AG10803 (cell line): ENCODE results near the gene ZNF764.

Experiments
- DNase-seq: peaks from one replicate; pipeline ENCODE4 v3.0.0; 2010; ENCODE audit warnings: low read depth
- H3K4me3 ChIP-seq: 2 replicates; pipeline ENCODE4 v1.5.1; 2011; ENCODE audit warnings: mild to moderate bottlenecking, low read length, control low read depth
- CTCF ChIP-seq: conservative IDR thresholded peaks from 2 replicates; pipeline ENCODE4 v1.5.1; 2011; ENCODE audit warnings: mild to moderate bottlenecking, low read length, control low read depth, inconsistent platforms

Gene ZNF764

DNA sequence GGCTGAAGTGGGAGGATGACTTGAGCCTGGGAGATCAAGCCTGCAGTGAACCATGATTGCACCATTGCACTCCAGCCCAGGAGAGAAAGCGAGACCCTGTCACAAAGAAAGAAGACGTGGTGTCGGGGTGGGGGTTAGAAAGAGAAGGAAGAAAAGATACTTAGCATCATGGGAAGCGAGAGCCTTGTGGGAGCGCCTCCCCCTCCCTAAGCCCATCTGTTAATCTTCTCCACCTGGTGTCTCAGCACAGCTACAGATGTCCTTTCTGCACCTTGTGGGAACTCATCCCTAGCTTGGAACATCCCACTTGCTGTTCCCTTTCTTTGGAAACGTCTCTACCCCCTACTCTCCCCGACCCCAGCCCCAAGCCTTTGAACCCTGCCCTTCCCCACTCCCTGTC is 7.4 kb upstream of the ZNF764 start:
- no peak for DNase-seq
- no peak overlapping the region for H3K4me3 ChIP-seq
- no peak for TF ChIP-seq CTCF

GRCh38 chr16:30562021-30562420 is 3.8 kb upstream of the ZNF764 start:
- no peak for DNase-seq
- no peak overlapping the region for H3K4me3 ChIP-seq

DNA sequence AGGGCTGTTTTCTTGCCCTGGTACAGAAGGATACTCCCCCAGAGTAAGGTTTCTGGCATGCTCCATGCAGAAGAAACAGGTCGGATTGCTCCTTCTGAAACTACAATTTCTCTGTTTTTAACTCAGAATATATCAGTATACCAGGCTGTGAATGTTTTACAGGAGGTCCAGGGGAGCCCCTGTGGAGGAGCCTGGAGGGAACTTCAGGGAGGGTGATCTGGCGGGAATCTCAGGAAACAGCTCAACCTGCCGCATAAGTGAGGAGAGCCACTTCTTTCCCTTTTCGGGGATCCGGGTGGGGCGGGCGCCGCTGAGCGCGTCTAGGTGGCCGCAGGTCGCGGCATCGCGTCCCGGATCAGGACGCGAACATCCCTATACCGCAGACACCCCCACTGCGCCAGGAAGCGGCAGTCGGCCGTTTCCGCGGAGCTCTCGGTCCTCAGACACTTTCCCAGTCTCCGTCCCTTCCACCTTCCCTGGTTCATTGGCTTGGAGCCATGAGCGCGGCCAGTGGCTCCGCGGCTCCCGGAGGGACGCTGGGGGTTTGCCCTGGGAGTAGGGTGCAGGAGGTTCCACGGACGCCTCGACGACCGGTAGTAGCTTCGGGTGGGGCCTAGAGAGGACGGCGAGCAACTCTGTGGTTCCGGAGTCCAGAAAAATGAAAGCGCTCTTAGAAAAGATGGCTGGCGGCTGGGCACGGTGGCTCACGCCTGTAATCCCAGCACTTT is 3.1 kb upstream of the ZNF764 start:
- DNase-seq: no peak
- no peak for TF ChIP-seq CTCF
- peak overlapping the region; percentile 43 for H3K4me3 ChIP-seq

More at GRCh38 chr16:30562021-30562420, 3.8 kb upstream of the ZNF764 start:
- TF ChIP-seq CTCF: no peak

DNA sequence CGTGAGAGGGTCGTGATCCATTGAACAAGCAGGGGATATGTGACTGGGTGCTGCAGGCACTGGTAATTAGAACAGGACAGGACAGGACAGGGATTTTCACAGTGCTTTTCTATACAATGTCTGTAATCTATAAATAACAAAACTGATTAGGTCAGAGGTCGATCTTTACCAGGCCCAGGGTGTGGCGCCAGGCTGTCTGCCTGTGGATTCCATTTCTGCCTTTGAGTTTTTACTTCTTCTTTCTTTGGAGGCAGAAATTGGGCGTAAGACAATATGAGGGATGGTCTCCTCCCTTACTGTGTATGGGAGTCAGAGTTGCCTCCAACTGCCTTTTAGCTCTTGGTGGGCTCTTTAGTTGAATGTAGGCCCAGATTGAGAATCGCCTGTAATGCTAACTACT is 1.5 kb upstream of the ZNF764 start:
- no peak for DNase-seq
- TF ChIP-seq CTCF: no peak

DNA sequence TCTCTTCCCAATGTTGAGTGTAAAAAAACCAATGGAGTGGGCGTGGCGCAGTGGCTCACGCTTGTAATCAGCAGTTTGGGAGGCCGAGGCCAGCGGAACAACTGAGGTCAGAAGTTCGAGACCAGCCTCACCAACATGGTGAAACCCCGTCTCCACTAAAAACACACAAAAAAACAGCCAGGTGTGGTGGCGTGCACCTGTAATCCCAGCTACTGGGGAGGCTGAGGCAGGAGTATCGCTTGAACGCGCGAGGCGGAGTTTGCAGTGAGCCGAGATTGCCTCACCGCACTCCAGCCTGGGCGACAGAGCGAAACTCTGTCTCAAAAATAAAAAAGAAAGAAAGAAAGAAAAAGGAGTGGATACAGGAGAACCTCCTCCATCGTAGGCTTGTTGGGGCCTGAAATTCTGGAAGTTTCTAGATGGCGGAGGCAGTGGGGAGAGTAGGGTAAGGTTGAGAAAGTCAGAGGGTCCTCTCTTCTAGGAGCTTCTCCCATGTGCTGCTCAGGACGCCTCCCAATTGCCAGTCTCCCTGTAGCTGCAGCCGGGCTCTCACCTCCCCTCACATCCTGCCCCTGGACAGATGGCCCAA is 709 bp upstream of the ZNF764 start:
- no peak for TF ChIP-seq CTCF
- peak overlapping the region; percentile 56 for H3K4me3 ChIP-seq
- no peak for DNase-seq

More for the DNA sequence above, 1.5 kb upstream of the ZNF764 start:
- H3K4me3 ChIP-seq: no peak overlapping the region

- DNase-seq: no peak
- no peak for TF ChIP-seq CTCF
- H3K4me3 ChIP-seq: peak overlapping the region; percentile 76
Measured at GRCh38 chr16:30557707-30557956, 542 bp downstream of the ZNF764 start.

DNA sequence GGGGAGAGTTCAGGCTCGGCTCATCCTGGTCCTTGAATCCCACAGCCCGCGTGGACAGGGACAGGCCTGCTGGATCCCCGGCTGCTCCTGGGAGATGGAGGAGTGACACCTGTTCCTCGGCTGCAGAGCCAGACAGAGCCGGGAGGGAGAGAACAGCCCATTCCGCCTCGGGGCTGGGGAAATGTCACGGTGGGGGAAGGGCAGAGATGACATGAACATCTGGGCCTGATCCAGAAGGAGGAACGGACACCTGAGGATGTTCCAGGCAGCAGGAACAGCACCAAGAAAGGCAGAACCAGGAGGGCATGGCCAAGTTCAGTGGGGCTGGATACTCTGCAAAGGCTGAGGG is 2.1 kb downstream of the ZNF764 start:
- DNase-seq: no peak
- no peak for TF ChIP-seq CTCF
- no peak overlapping the region for H3K4me3 ChIP-seq
